Trophoblast cell (in vitro differentiated cells and primary cell): ENCODE measurements around the gene RPLP1.

Experiments used
- DNase-seq, 2 donors: peaks; one replicate each; pipeline ENCODE4 v3.0.0-alpha.2; 2016
- H2AFZ ChIP-seq: 2 replicates; pipeline ENCODE4 v1.6.1; 2013; ENCODE audit warnings: low read length, moderate library complexity, mild to moderate bottlenecking; ENCODE audit not compliant: insufficient read depth, poor library complexity
- H2AK5ac ChIP-seq: 2 replicates; pipeline ENCODE4 v1.6.1; 2013; ENCODE audit warnings: mild to moderate bottlenecking, low read length
- H2BK120ac ChIP-seq: 2 replicates; pipeline ENCODE4 v1.6.1; 2013; ENCODE audit warnings: low read length, mild to moderate bottlenecking, moderate library complexity; ENCODE audit not compliant: insufficient read depth, poor library complexity
- H2BK12ac ChIP-seq: 2 replicates; pipeline ENCODE4 v1.6.1; 2013; ENCODE audit warnings: mild to moderate bottlenecking, low read length, moderate library complexity
- H2BK5ac ChIP-seq: 2 replicates; pipeline ENCODE4 v1.6.1; 2013; ENCODE audit warnings: low read length, low read depth, moderate library complexity, mild to moderate bottlenecking; ENCODE audit not compliant: poor library complexity
- H3K14ac ChIP-seq: 2 replicates; pipeline ENCODE4 v1.6.1; 2013; ENCODE audit warnings: mild to moderate bottlenecking, low read length
- H3K18ac ChIP-seq: 2 replicates; pipeline ENCODE4 v1.6.1; 2013; ENCODE audit warnings: mild to moderate bottlenecking, low read length
- H3K23ac ChIP-seq: 2 replicates; pipeline ENCODE4 v1.6.1; 2013; ENCODE audit warnings: low read length
- H3K27ac ChIP-seq: 2 replicates; pipeline ENCODE4 v1.5.1; 2013; ENCODE audit warnings: low read depth, mild to moderate bottlenecking, inconsistent platforms, low read length, moderate library complexity
- H3K27me3 ChIP-seq: 2 replicates; pipeline ENCODE4 v1.6.1; 2013; ENCODE audit warnings: inconsistent platforms, mild to moderate bottlenecking, low read length, moderate library complexity; ENCODE audit not compliant: insufficient read depth
- H3K36me3 ChIP-seq, 2 experiments: 1 replicate in 1 of 2; 2 replicates in 1 of 2; pipeline ENCODE4 v1.6.1; 2013; ENCODE audit warnings: low read length in 2 of 2, mild to moderate bottlenecking in 2 of 2, moderate library complexity in 1 of 2; ENCODE audit not compliant: insufficient read depth in 2 of 2, control insufficient read depth in 1 of 2
- H3K4ac ChIP-seq: 2 replicates; pipeline ENCODE4 v1.6.1; 2013; ENCODE audit warnings: low read depth, mild to moderate bottlenecking, low read length, moderate library complexity
- H3K4me1 ChIP-seq, 2 experiments: 1 replicate in 1 of 2; 2 replicates in 1 of 2; pipeline ENCODE4 v1.6.1; 2013; ENCODE audit warnings: low read length in 2 of 2, mild to moderate bottlenecking in 2 of 2, moderate library complexity in 1 of 2; ENCODE audit not compliant: insufficient read depth in 2 of 2, control insufficient read depth in 1 of 2
- H3K4me2 ChIP-seq: 2 replicates; pipeline ENCODE4 v1.6.1; 2013; ENCODE audit warnings: inconsistent platforms, mild to moderate bottlenecking, low read length, moderate library complexity
- H3K4me3 ChIP-seq: 2 replicates; pipeline ENCODE4 v1.5.1; 2013; ENCODE audit warnings: mild to moderate bottlenecking, low read depth, low read length, inconsistent platforms
- H3K79me1 ChIP-seq: one replicate; pipeline ENCODE4 v1.6.1; 2013; ENCODE audit warnings: low read length
- H3K79me2 ChIP-seq: 2 replicates; pipeline ENCODE4 v1.6.1; 2013; ENCODE audit warnings: low read length, mild to moderate bottlenecking; ENCODE audit not compliant: control insufficient read depth, insufficient read depth, poor library complexity
- H3K9ac ChIP-seq: 2 replicates; pipeline ENCODE4 v1.6.1; 2013; ENCODE audit warnings: mild to moderate bottlenecking, low read length
- H3K9me3 ChIP-seq: 2 replicates; pipeline ENCODE4 v1.6.1; 2013; ENCODE audit warnings: low read depth, mild to moderate bottlenecking, control low read depth, inconsistent platforms, low read length; ENCODE audit not compliant: insufficient read depth
- H4K12ac ChIP-seq: 2 replicates; pipeline ENCODE4 v1.6.1; 2013; ENCODE audit warnings: low read depth, mild to moderate bottlenecking, low read length, moderate library complexity
- H4K8ac ChIP-seq: 2 replicates; pipeline ENCODE4 v1.6.1; 2013; ENCODE audit warnings: low read depth, mild to moderate bottlenecking, low read length, moderate library complexity
- H4K91ac ChIP-seq: one replicate; pipeline ENCODE4 v1.6.1; 2013; ENCODE audit warnings: low read depth, mild to moderate bottlenecking, low read length, moderate library complexity
- WGBS: extraction: QIAGEN DNeasy Blood & Tissue Kit; methylation state at CpG from one replicate; pipeline ENCODE4 v1.1.7; 2013; ENCODE audit warnings: missing lambda C conversion rate; ENCODE audit not compliant: insufficient read length, insufficient coverage; ENCODE audit errors: extremely low coverage; 5-methylcytosine and 5-hydroxymethylcytosine counted together

RPLP1 gene

GRCh38 chr15:69421498-69421897, 31.1 kb upstream of the RPLP1 start:
- no peak overlapping the region for H2BK12ac ChIP-seq
- no peak overlapping the region for H3K4me2 ChIP-seq
- no peaks in the 10 kb centered on the region for H3K9me3 ChIP-seq
- H3K27ac ChIP-seq = no peak overlapping the region
- H2BK120ac ChIP-seq = no peak overlapping the region
- no peak overlapping the region for H3K18ac ChIP-seq
- no peaks in the 10 kb centered on the region for H3K79me1 ChIP-seq
- no peak overlapping the region for H2AFZ ChIP-seq
- no peaks in the 10 kb centered on the region for H3K27me3 ChIP-seq
- no peak overlapping the region for H3K4ac ChIP-seq
- H3K9ac ChIP-seq = no peak overlapping the region
- no peaks in the 10 kb centered on the region for H3K4me1 ChIP-seq
- H3K36me3 ChIP-seq = peaks cover 11 to 37% of the 10 kb centered on the region in 2 experiments
- DNase-seq = no peak
- no peak overlapping the region for H2AK5ac ChIP-seq
- no peak overlapping the region for H4K12ac ChIP-seq
- no peak overlapping the region for H3K23ac ChIP-seq
- H2BK5ac ChIP-seq = no peak overlapping the region
- H3K4me3 ChIP-seq = no peak overlapping the region
- no peak overlapping the region for H4K91ac ChIP-seq
- H4K8ac ChIP-seq = no peak overlapping the region
- H3K14ac ChIP-seq = no peak overlapping the region
- H3K79me2 ChIP-seq = peaks cover under 1% of the 10 kb centered on the region

- Histone ChIP-seq H3K36me3 (peaks cover 13 to 38% of the 10 kb centered on the region in 2 experiments), H2BK12ac (no peak overlapping the region), H3K4me2 (no peak overlapping the region), H3K27me3 (no peaks in the 10 kb centered on the region), H4K8ac (no peak overlapping the region), H2AK5ac (no peak overlapping the region), H3K27ac (no peak overlapping the region), H3K79me2 (no peaks in the 10 kb centered on the region), H4K12ac (no peak overlapping the region), H3K4ac (no peak overlapping the region), H4K91ac (no peak overlapping the region), H3K4me3 (no peak overlapping the region), H3K14ac (no peak overlapping the region), H3K23ac (no peak overlapping the region), H2BK5ac (no peak overlapping the region), H2BK120ac (no peak overlapping the region), H3K4me1 (no peaks in the 10 kb centered on the region), H3K79me1 (no peaks in the 10 kb centered on the region), H2AFZ (no peak overlapping the region), H3K9ac (no peak overlapping the region), H3K9me3 (no peaks in the 10 kb centered on the region), H3K18ac (no peak overlapping the region)
- no CpG with 5 or more reads among the region's 4 CpGs for WGBS
- no peak for DNase-seq
Observed at GRCh38 chr15:69422336-69422895, 30.2 kb upstream of the RPLP1 start.

GRCh38 chr15:69424001-69424400, 28.6 kb upstream of the RPLP1 start:
- H3K27me3 ChIP-seq = no peaks in the 10 kb centered on the region
- no peaks in the 10 kb centered on the region for H3K79me1 ChIP-seq
- H3K4me2 ChIP-seq = no peak overlapping the region
- H3K23ac ChIP-seq = no peak overlapping the region
- H2BK12ac ChIP-seq = no peak overlapping the region
- H2BK120ac ChIP-seq = no peak overlapping the region
- H4K8ac ChIP-seq = no peak overlapping the region
- H3K18ac ChIP-seq = no peak overlapping the region
- no peak overlapping the region for H4K91ac ChIP-seq
- no peaks in the 10 kb centered on the region for H3K4me1 ChIP-seq
- no peak overlapping the region for H3K9ac ChIP-seq
- no peak overlapping the region for H3K4me3 ChIP-seq
- H2AFZ ChIP-seq = no peak overlapping the region
- H2BK5ac ChIP-seq = no peak overlapping the region
- no peak overlapping the region for H3K4ac ChIP-seq
- H4K12ac ChIP-seq = no peak overlapping the region
- peaks cover 17 to 32% of the 10 kb centered on the region in 2 experiments for H3K36me3 ChIP-seq
- DNase-seq = no peak
- H3K27ac ChIP-seq = no peak overlapping the region
- no peak overlapping the region for H2AK5ac ChIP-seq
- no peaks in the 10 kb centered on the region for H3K9me3 ChIP-seq
- no peaks in the 10 kb centered on the region for H3K79me2 ChIP-seq
- WGBS = no CpG with 5 or more reads among the region's 2 CpGs
- no peak overlapping the region for H3K14ac ChIP-seq

GRCh38 chr15:69424748-69425413, 27.7 kb upstream of the RPLP1 start:
- peaks cover 22 to 36% of the 10 kb centered on the region in 2 experiments for H3K36me3 ChIP-seq
- no peak overlapping the region for H3K27ac ChIP-seq
- no peak overlapping the region for H2AK5ac ChIP-seq
- no peak overlapping the region for H3K18ac ChIP-seq
- H2BK120ac ChIP-seq = no peak overlapping the region
- H3K79me1 ChIP-seq = no peaks in the 10 kb centered on the region
- WGBS = no CpG with 5 or more reads among the region's 1 CpG
- H4K8ac ChIP-seq = no peak overlapping the region
- no peaks in the 10 kb centered on the region for H3K9me3 ChIP-seq
- H3K9ac ChIP-seq = no peak overlapping the region
- no peak overlapping the region for H2AFZ ChIP-seq
- H3K4me2 ChIP-seq = no peak overlapping the region
- DNase-seq = no peak
- no peaks in the 10 kb centered on the region for H3K4me1 ChIP-seq
- no peaks in the 10 kb centered on the region for H3K27me3 ChIP-seq
- H2BK5ac ChIP-seq = no peak overlapping the region
- no peak overlapping the region for H2BK12ac ChIP-seq
- H3K4me3 ChIP-seq = no peak overlapping the region
- no peak overlapping the region for H3K23ac ChIP-seq
- H4K12ac ChIP-seq = no peak overlapping the region
- no peaks in the 10 kb centered on the region for H3K79me2 ChIP-seq
- no peak overlapping the region for H4K91ac ChIP-seq
- no peak overlapping the region for H3K14ac ChIP-seq
- no peak overlapping the region for H3K4ac ChIP-seq
